HEK293 (cell line): ENCODE results near the gene HEATR5B.
A peak's percentile ranks its signal among the peaks of the same experiment; 100 is the strongest.

Experiments
- CTCF ChIA-PET: fragments of 350-600 bp; formaldehyde crosslinking; extraction: SDS; loops from one replicate; lab custom pipeline; 2021; ENCODE audit warnings: antibody characterized with exemption; lab: Yijun Ruan, JAX
- POLR2A ChIA-PET: fragments of 300-600 bp; formaldehyde crosslinking; extraction: SDS; loops from one replicate; lab custom pipeline; 2020; ENCODE audit warnings: antibody characterized with exemption, inconsistent platforms; lab: Yijun Ruan, JAX
- H3K27ac ChIP-seq: fragments of 200-500 bp; sonication (Bioruptor generic); 2 replicates; pipeline ENCODE4 v1.5.1; 2014; ENCODE audit warnings: low read depth, low read length, control low read depth, inconsistent platforms; ENCODE audit errors: extremely low read depth
- H3K36me3 ChIP-seq, 2 experiments: fragments of 200-500 bp in 1 of 2; sonication (Bioruptor generic) in 1 of 2; 1 replicate in 1 of 2; 2 replicates in 1 of 2; pipeline ENCODE4 v1.5.1; 2014 to 2017; ENCODE audit warnings: inconsistent platforms in 2 of 2, low read length in 2 of 2; ENCODE audit not compliant: control insufficient read depth in 2 of 2, insufficient read depth in 1 of 2
- H3K4me1 ChIP-seq: fragments of 200-500 bp; sonication (Bioruptor generic); 2 replicates; pipeline ENCODE4 v1.5.1; 2014; ENCODE audit warnings: mild to moderate bottlenecking, low read length, inconsistent platforms; ENCODE audit not compliant: control insufficient read depth, insufficient read depth
- H3K4me3 ChIP-seq: 2 replicates; pipeline ENCODE4 v1.5.1; 2011; ENCODE audit warnings: low read depth, mild to moderate bottlenecking, control low read depth, low read length, moderate library complexity
- H3K9me3 ChIP-seq: fragments of 200-500 bp; sonication (Bioruptor generic); 2 replicates; pipeline ENCODE4 v1.5.1; 2014; ENCODE audit warnings: low read depth, low read length, inconsistent platforms; ENCODE audit not compliant: control insufficient read depth, insufficient read depth
- EGR2 ChIP-seq: fragments of 450-650 bp; formaldehyde crosslinking; IDR thresholded peaks from 2 replicates; pipeline ENCODE4 v1.5.1; 2016; ENCODE audit warnings: low read depth, missing biosample characterization, missing genetic modification characterization
- GLIS1 ChIP-seq: fragments of 450-650 bp; formaldehyde crosslinking; IDR thresholded peaks from 2 replicates; pipeline ENCODE4 v1.5.1; 2016; ENCODE audit warnings: missing biosample characterization, missing genetic modification characterization
- OSR2 ChIP-seq: fragments of 450-650 bp; formaldehyde crosslinking; IDR thresholded peaks from 2 replicates; pipeline ENCODE4 v1.5.1; 2016; ENCODE audit warnings: missing biosample characterization, missing genetic modification characterization
- PRDM4 ChIP-seq: fragments of 450-650 bp; formaldehyde crosslinking; IDR thresholded peaks from 2 replicates; pipeline ENCODE4 v1.5.1; 2017; ENCODE audit warnings: missing biosample characterization, missing genetic modification characterization
- RBAK ChIP-seq: fragments of 450-650 bp; formaldehyde crosslinking; IDR thresholded peaks from 2 replicates; pipeline ENCODE4 v1.5.1; 2016; ENCODE audit warnings: missing biosample characterization, missing genetic modification characterization
- REPIN1 ChIP-seq: fragments of 450-650 bp; formaldehyde crosslinking; IDR thresholded peaks from 2 replicates; pipeline ENCODE4 v1.5.1; 2017; ENCODE audit warnings: missing biosample characterization, missing genetic modification characterization, low read depth
- TRIM28 ChIP-seq: IDR thresholded peaks from 2 replicates; pipeline ENCODE4 v1.6.1; 2011; ENCODE audit warnings: low read length, control low read depth, borderline replicate concordance
- YY1 ChIP-seq: fragments of 450-650 bp; formaldehyde crosslinking; IDR thresholded peaks from 2 replicates; pipeline ENCODE4 v1.5.1; 2018; ENCODE audit warnings: missing biosample characterization, missing genetic modification characterization
- ZBTB1 ChIP-seq: fragments of 450-650 bp; formaldehyde crosslinking; IDR thresholded peaks from 2 replicates; pipeline ENCODE4 v1.5.1; 2016; ENCODE audit warnings: missing biosample characterization, missing genetic modification characterization
- ZBTB17 ChIP-seq: fragments of 450-650 bp; formaldehyde crosslinking; IDR thresholded peaks from 2 replicates; pipeline ENCODE4 v1.5.1; 2016; ENCODE audit warnings: missing biosample characterization, missing genetic modification characterization
- ZBTB7A ChIP-seq: fragments of 450-650 bp; formaldehyde crosslinking; IDR thresholded peaks from 2 replicates; pipeline ENCODE4 v1.5.1; 2016; ENCODE audit warnings: low read depth, missing biosample characterization, missing genetic modification characterization
- ZIC2 ChIP-seq: fragments of 450-650 bp; formaldehyde crosslinking; IDR thresholded peaks from 2 replicates; pipeline ENCODE4 v1.5.1; 2016; ENCODE audit warnings: missing biosample characterization, missing genetic modification characterization
- ZNF133 ChIP-seq: fragments of 450-650 bp; formaldehyde crosslinking; IDR thresholded peaks from 2 replicates; pipeline ENCODE4 v1.5.1; 2016; ENCODE audit warnings: missing biosample characterization, missing genetic modification characterization
- ZNF146 ChIP-seq: fragments of 450-650 bp; formaldehyde crosslinking; IDR thresholded peaks from 2 replicates; pipeline ENCODE4 v1.5.1; 2016; ENCODE audit warnings: missing biosample characterization, missing genetic modification characterization
- ZNF184 ChIP-seq: fragments of 450-650 bp; IDR thresholded peaks from 2 replicates; pipeline ENCODE4 v1.5.1; 2018; ENCODE audit warnings: missing biosample characterization, mild to moderate bottlenecking, missing genetic modification characterization
- ZNF19 ChIP-seq: fragments of 450-650 bp; formaldehyde crosslinking; IDR thresholded peaks from 2 replicates; pipeline ENCODE4; 2016; ENCODE audit warnings: missing biosample characterization, missing genetic modification characterization, low read depth
- ZNF2 ChIP-seq: fragments of 450-650 bp; formaldehyde crosslinking; IDR thresholded peaks from 2 replicates; pipeline ENCODE4 v1.5.1; 2016; ENCODE audit warnings: missing biosample characterization, missing genetic modification characterization
- ZNF223 ChIP-seq: fragments of 450-650 bp; formaldehyde crosslinking; IDR thresholded peaks from 2 replicates; pipeline ENCODE4 v1.5.1; 2016; ENCODE audit warnings: missing biosample characterization, missing genetic modification characterization
- ZNF24 ChIP-seq: fragments of 450-650 bp; formaldehyde crosslinking; IDR thresholded peaks from 2 replicates; pipeline ENCODE4 v1.5.1; 2016; ENCODE audit warnings: missing biosample characterization, missing genetic modification characterization
- ZNF248 ChIP-seq: fragments of 450-650 bp; formaldehyde crosslinking; IDR thresholded peaks from 2 replicates; pipeline ENCODE4 v1.5.1; 2017; ENCODE audit warnings: missing biosample characterization, missing genetic modification characterization
- ZNF274 ChIP-seq, 2 experiments: fragments of 200-500 bp in 1 of 2; fragments of 450-650 bp in 1 of 2; sonication (Bioruptor generic) in 1 of 2; formaldehyde crosslinking in 1 of 2; IDR thresholded peaks; 2 replicates each; pipeline versions ENCODE4 v1.5.1 to v1.6.1; 2014 to 2016; ENCODE audit warnings: borderline replicate concordance in 1 of 2, inconsistent platforms in 1 of 2, low read length in 1 of 2, missing biosample characterization in 1 of 2, missing genetic modification characterization in 1 of 2
- ZNF311 ChIP-seq: fragments of 450-650 bp; formaldehyde crosslinking; IDR thresholded peaks from 2 replicates; pipeline ENCODE4 v1.5.1; 2017; ENCODE audit warnings: missing biosample characterization, missing genetic modification characterization, borderline replicate concordance
- ZNF335 ChIP-seq: fragments of 450-650 bp; formaldehyde crosslinking; conservative IDR thresholded peaks from 2 replicates; pipeline ENCODE4 v1.5.1; 2016; ENCODE audit warnings: missing biosample characterization, missing genetic modification characterization
- ZNF37A ChIP-seq: fragments of 450-650 bp; IDR thresholded peaks from 2 replicates; pipeline ENCODE4 v1.5.1; 2018; ENCODE audit warnings: missing biosample characterization, missing genetic modification characterization
- ZNF433 ChIP-seq: fragments of 450-650 bp; formaldehyde crosslinking; IDR thresholded peaks from 2 replicates; pipeline ENCODE4 v1.5.1; 2016; ENCODE audit warnings: missing biosample characterization, missing genetic modification characterization, low read depth
- ZNF510 ChIP-seq: fragments of 450-650 bp; formaldehyde crosslinking; IDR thresholded peaks from 2 replicates; pipeline ENCODE4 v1.5.1; 2018; ENCODE audit warnings: mild to moderate bottlenecking, missing genetic modification characterization, missing biosample characterization; ENCODE audit not compliant: insufficient replicate concordance
- ZNF558 ChIP-seq: fragments of 450-650 bp; formaldehyde crosslinking; IDR thresholded peaks from 2 replicates; pipeline ENCODE4 v1.5.1; 2016; ENCODE audit warnings: missing biosample characterization, missing genetic modification characterization
- ZNF560 ChIP-seq: fragments of 450-650 bp; formaldehyde crosslinking; IDR thresholded peaks from 2 replicates; pipeline ENCODE4 v1.5.1; 2017; ENCODE audit warnings: missing biosample characterization, missing genetic modification characterization, borderline replicate concordance
- ZNF585B ChIP-seq: fragments of 450-650 bp; formaldehyde crosslinking; IDR thresholded peaks from 2 replicates; pipeline ENCODE4 v1.5.1; 2016; ENCODE audit warnings: missing biosample characterization, missing genetic modification characterization
- ZNF596 ChIP-seq: fragments of 450-650 bp; IDR thresholded peaks from 2 replicates; pipeline ENCODE4 v1.5.0; 2018; ENCODE audit warnings: missing biosample characterization, mild to moderate bottlenecking, missing genetic modification characterization, moderate library complexity
- ZNF624 ChIP-seq: fragments of 450-650 bp; formaldehyde crosslinking; IDR thresholded peaks from 2 replicates; pipeline ENCODE4 v1.5.1; 2017; ENCODE audit warnings: missing biosample characterization, missing genetic modification characterization
- ZNF777 ChIP-seq: fragments of 450-650 bp; formaldehyde crosslinking; IDR thresholded peaks from 2 replicates; pipeline ENCODE4 v1.5.1; 2017; ENCODE audit warnings: missing biosample characterization, missing genetic modification characterization, borderline replicate concordance
- ZSCAN16 ChIP-seq: fragments of 450-650 bp; formaldehyde crosslinking; IDR thresholded peaks from 2 replicates; pipeline ENCODE4 v1.5.1; 2016; ENCODE audit warnings: missing biosample characterization, missing genetic modification characterization

Gene HEATR5B

GRCh38 chr2:37105150-37105549 is 21.0 kb upstream of the HEATR5B start (continued):
- TF ChIP-seq ZNF433 (tag by site-specific recombination) (no peak), ZSCAN16 (no peak), ZNF146 (tag by site-specific recombination) (no peak), OSR2 (tag by site-specific recombination) (no peak), ZNF560 (tag by site-specific recombination) (no peak), ZNF184 (no peak), ZNF19 (no peak), ZNF133 (tag by site-specific recombination) (no peak), PRDM4 (no peak), ZNF2 (no peak)

GRCh38 chr2:37104178-37104577 is 20.0 kb upstream of the HEATR5B start:
- TF ChIP-seq ZNF585B (tag by site-specific recombination) (no peak), GLIS1 (tag by site-specific recombination) (peak; percentile 26), REPIN1 (tag by site-specific recombination) (no peak)
- Histone ChIP-seq H3K9me3 (no peaks in the 10 kb centered on the region), H3K27ac (no peak overlapping the region), H3K4me1 (no peaks in the 10 kb centered on the region), H3K36me3 (peaks cover 46 to 79% of the 10 kb centered on the region in 2 experiments), H3K4me3 (no peak overlapping the region)
- ChIA-PET POLR2A (no interaction called here), CTCF (interaction anchor here (0.6 to 1.5 kb wide), 2 partner anchors 12 to 310 kb away, joined by 4 read pairs; no protein-coding TSS in a partner anchor)

GRCh38 chr2:37102588-37102987 is 18.4 kb upstream of the HEATR5B start:
- POLR2A ChIA-PET: interaction anchor here (1.2 kb wide), 1 partner anchor 18 kb away, joined by 5 read pairs; the partner anchor contains the start of genes GPATCH11 and HEATR5B
- CTCF ChIA-PET: interaction anchor here (0.6 kb wide), 1 partner anchor 21 kb away, joined by 3 read pairs; no protein-coding TSS in a partner anchor
- Histone ChIP-seq H3K4me1 (no peaks in the 10 kb centered on the region), H3K36me3 (peaks cover 44 to 70% of the 10 kb centered on the region in 2 experiments), H3K4me3 (no peak overlapping the region), H3K27ac (no peak overlapping the region), H3K9me3 (no peaks in the 10 kb centered on the region)
- no peak for TF ChIP-seq TRIM28
- TF ChIP-seq ZNF777 (tag by site-specific recombination): no peak
- no peak for TF ChIP-seq ZNF311 (tag by site-specific recombination)
- no peak for TF ChIP-seq ZNF510
- TF ChIP-seq YY1: no peak

- Histone ChIP-seq H3K9me3 (no peaks in the 10 kb centered on the region), H3K4me1 (no peaks in the 10 kb centered on the region), H3K36me3 (peaks cover 34 to 69% of the 10 kb centered on the region in 2 experiments), H3K27ac (no peak overlapping the region), H3K4me3 (no peak overlapping the region)
- ChIA-PET POLR2A (no interaction called here), CTCF (no interaction called here)
- TF ChIP-seq ZNF274 (IDR thresholded peaks at IDR 0.05; ENCODE audit: low read length) (no peak), ZNF274 (tag by site-specific recombination; IDR thresholded peaks at IDR 0.05; ENCODE audit: borderline replicate concordance) (no peak), ZBTB7A (tag by site-specific recombination) (no peak), ZNF311 (tag by site-specific recombination) (no peak), EGR2 (no peak), ZNF24 (no peak), ZNF335 (tag by site-specific recombination) (no peak), ZBTB1 (tag by site-specific recombination) (no peak), ZNF248 (tag by site-specific recombination) (no peak), ZNF223 (no peak), ZIC2 (tag by site-specific recombination) (no peak), ZNF596 (tag by site-specific recombination) (no peak), ZBTB17 (tag by site-specific recombination) (no peak), ZNF558 (tag by site-specific recombination) (no peak), ZNF37A (no peak), RBAK (tag by site-specific recombination) (no peak), ZNF624 (tag by site-specific recombination) (no peak)
Observed at GRCh38 chr2:37100054-37100453, 15.9 kb upstream of the HEATR5B start.
